WTC11 (cell line): ENCODE results near the gene CCDC117.
"Not testable (repeated sequence)": the region's sequence is repeated elsewhere in the genome, so short reads cannot be mapped to it uniquely, and the experiment has no call there.

ENCODE experiments used
- AFF4 ChIP-seq: sonication (generic); formaldehyde crosslinking; IDR thresholded peaks from 2 replicates; pipeline ENCODE4 v1.8.1; 2023; ENCODE audit warnings: mild to moderate bottlenecking, missing genetic modification reagents, borderline replicate concordance
- ATF3 ChIP-seq: sonication (generic); formaldehyde crosslinking; conservative IDR thresholded peaks from 2 replicates; pipeline ENCODE4 v1.8.1; 2022; ENCODE audit warnings: mild to moderate bottlenecking, missing genetic modification reagents
- E2F1 ChIP-seq: sonication (generic); formaldehyde crosslinking; IDR thresholded peaks from 2 replicates; pipeline ENCODE4 v1.8.0; 2022; ENCODE audit warnings: mild to moderate bottlenecking, missing genetic modification reagents
- ETV6 ChIP-seq: sonication (generic); formaldehyde crosslinking; IDR thresholded peaks from 2 replicates; pipeline ENCODE4 v1.8.1; 2022; ENCODE audit warnings: mild to moderate bottlenecking, missing genetic modification reagents
- IRF1 ChIP-seq: sonication (generic); formaldehyde crosslinking; IDR thresholded peaks from 2 replicates; pipeline ENCODE4 v1.8.0; 2023; ENCODE audit warnings: missing genetic modification reagents
- JUN ChIP-seq: sonication (generic); formaldehyde crosslinking; IDR thresholded peaks from 2 replicates; pipeline ENCODE4 v1.8.0; 2023; ENCODE audit warnings: mild to moderate bottlenecking, missing genetic modification reagents
- MAX ChIP-seq: sonication (generic); formaldehyde crosslinking; IDR thresholded peaks from 2 replicates; pipeline ENCODE4 v1.8.0; 2022; ENCODE audit warnings: mild to moderate bottlenecking, missing genetic modification reagents
- NR2C2 ChIP-seq: sonication (generic); formaldehyde crosslinking; IDR thresholded peaks from 2 replicates; pipeline ENCODE4 v1.8.0; 2022; ENCODE audit warnings: mild to moderate bottlenecking, missing genetic modification reagents
- TEAD4 ChIP-seq: sonication (generic); formaldehyde crosslinking; IDR thresholded peaks from 2 replicates; pipeline ENCODE4 v1.8.0; 2022; ENCODE audit warnings: mild to moderate bottlenecking, missing genetic modification reagents
- ZNF512 ChIP-seq: sonication (generic); formaldehyde crosslinking; IDR thresholded peaks from 2 replicates; pipeline ENCODE4 v1.8.1; 2022; ENCODE audit warnings: missing genetic modification reagents, borderline replicate concordance
- TF ChIP-seq, protein P1 (sequence below): sonication (generic); formaldehyde crosslinking; IDR thresholded peaks from 2 replicates; pipeline ENCODE4 v1.8.0; 2022; ENCODE audit warnings: mild to moderate bottlenecking, missing genetic modification reagents
- TF ChIP-seq, protein P2 (sequence below): fragments of 200-600 bp; IDR thresholded peaks from 2 replicates; pipeline ENCODE4 v1.8.0; 2022; ENCODE audit warnings: antibody characterized with exemption
- TF ChIP-seq, protein P3 (sequence below): sonication (generic); formaldehyde crosslinking; IDR thresholded peaks from 2 replicates; pipeline ENCODE4 v1.8.1; 2023; ENCODE audit warnings: mild to moderate bottlenecking, moderate library complexity, missing genetic modification reagents
- TF ChIP-seq, protein P4 (sequence below): sonication (generic); formaldehyde crosslinking; IDR thresholded peaks from 2 replicates; pipeline ENCODE4 v1.8.0; 2022; ENCODE audit warnings: mild to moderate bottlenecking, missing genetic modification reagents

- not testable (repeated sequence) for TF ChIP-seq MAX; JUN (CRISPR knock-in tag); E2F1 (CRISPR knock-in tag); IRF1 (CRISPR knock-in tag); ETV6 (CRISPR knock-in tag); AFF4 (CRISPR knock-in tag); NR2C2 (CRISPR knock-in tag); ZNF512 (CRISPR knock-in tag); ATF3 (CRISPR knock-in tag); TEAD4
- TF ChIP-seq, protein P1, sequence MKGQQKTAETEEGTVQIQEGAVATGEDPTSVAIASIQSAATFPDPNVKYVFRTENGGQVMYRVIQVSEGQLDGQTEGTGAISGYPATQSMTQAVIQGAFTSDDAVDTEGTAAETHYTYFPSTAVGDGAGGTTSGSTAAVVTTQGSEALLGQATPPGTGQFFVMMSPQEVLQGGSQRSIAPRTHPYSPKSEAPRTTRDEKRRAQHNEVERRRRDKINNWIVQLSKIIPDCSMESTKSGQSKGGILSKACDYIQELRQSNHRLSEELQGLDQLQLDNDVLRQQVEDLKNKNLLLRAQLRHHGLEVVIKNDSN, result not testable (repeated sequence)
- TF ChIP-seq, protein P2, sequence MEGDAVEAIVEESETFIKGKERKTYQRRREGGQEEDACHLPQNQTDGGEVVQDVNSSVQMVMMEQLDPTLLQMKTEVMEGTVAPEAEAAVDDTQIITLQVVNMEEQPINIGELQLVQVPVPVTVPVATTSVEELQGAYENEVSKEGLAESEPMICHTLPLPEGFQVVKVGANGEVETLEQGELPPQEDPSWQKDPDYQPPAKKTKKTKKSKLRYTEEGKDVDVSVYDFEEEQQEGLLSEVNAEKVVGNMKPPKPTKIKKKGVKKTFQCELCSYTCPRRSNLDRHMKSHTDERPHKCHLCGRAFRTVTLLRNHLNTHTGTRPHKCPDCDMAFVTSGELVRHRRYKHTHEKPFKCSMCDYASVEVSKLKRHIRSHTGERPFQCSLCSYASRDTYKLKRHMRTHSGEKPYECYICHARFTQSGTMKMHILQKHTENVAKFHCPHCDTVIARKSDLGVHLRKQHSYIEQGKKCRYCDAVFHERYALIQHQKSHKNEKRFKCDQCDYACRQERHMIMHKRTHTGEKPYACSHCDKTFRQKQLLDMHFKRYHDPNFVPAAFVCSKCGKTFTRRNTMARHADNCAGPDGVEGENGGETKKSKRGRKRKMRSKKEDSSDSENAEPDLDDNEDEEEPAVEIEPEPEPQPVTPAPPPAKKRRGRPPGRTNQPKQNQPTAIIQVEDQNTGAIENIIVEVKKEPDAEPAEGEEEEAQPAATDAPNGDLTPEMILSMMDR, result not testable (repeated sequence)
- TF ChIP-seq, protein P3, sequence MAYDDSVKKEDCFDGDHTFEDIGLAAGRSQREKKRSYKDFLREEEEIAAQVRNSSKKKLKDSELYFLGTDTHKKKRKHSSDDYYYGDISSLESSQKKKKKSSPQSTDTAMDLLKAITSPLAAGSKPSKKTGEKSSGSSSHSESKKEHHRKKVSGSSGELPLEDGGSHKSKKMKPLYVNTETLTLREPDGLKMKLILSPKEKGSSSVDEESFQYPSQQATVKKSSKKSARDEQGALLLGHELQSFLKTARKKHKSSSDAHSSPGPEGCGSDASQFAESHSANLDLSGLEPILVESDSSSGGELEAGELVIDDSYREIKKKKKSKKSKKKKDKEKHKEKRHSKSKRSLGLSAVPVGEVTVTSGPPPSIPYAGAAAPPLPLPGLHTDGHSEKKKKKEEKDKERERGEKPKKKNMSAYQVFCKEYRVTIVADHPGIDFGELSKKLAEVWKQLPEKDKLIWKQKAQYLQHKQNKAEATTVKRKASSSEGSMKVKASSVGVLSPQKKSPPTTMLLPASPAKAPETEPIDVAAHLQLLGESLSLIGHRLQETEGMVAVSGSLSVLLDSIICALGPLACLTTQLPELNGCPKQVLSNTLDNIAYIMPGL (CRISPR knock-in tag), result not testable (repeated sequence)
- TF ChIP-seq, protein P4, sequence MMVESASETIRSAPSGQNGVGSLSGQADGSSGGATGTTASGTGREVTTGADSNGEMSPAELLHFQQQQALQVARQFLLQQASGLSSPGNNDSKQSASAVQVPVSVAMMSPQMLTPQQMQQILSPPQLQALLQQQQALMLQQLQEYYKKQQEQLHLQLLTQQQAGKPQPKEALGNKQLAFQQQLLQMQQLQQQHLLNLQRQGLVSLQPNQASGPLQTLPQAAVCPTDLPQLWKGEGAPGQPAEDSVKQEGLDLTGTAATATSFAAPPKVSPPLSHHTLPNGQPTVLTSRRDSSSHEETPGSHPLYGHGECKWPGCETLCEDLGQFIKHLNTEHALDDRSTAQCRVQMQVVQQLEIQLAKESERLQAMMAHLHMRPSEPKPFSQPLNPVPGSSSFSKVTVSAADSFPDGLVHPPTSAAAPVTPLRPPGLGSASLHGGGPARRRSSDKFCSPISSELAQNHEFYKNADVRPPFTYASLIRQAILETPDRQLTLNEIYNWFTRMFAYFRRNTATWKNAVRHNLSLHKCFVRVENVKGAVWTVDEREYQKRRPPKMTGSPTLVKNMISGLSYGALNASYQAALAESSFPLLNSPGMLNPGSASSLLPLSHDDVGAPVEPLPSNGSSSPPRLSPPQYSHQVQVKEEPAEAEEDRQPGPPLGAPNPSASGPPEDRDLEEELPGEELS (CRISPR knock-in tag), result not testable (repeated sequence)
Measured at GRCh38 chr22:28805426-28805825, 32.9 kb downstream of the CCDC117 start.
